PC-3 (cell line): ENCODE data around the gene ARHGAP40.

Source experiments
- EZH2 ChIP-seq: fragments of 300-600 bp; sonication (generic); IDR thresholded peaks from one replicate; pipeline ENCODE4 v1.6.1; 2017; ENCODE audit warnings: antibody characterized with exemption, mild to moderate bottlenecking, low read length; ENCODE audit not compliant: unreplicated experiment
- EZH2phosphoT487 ChIP-seq: fragments of 300-600 bp; sonication (generic); IDR thresholded peaks from 2 replicates; pipeline ENCODE4 v1.6.1; 2018; ENCODE audit warnings: mild to moderate bottlenecking, antibody characterized with exemption, low read length, borderline replicate concordance
- TF ChIP-seq, protein P1 (sequence below): fragments of 300-600 bp; sonication (generic); conservative IDR thresholded peaks from 2 replicates; pipeline ENCODE4 v1.5.1; 2017; ENCODE audit warnings: antibody characterized with exemption, low read depth, mild to moderate bottlenecking, low read length

DNA sequence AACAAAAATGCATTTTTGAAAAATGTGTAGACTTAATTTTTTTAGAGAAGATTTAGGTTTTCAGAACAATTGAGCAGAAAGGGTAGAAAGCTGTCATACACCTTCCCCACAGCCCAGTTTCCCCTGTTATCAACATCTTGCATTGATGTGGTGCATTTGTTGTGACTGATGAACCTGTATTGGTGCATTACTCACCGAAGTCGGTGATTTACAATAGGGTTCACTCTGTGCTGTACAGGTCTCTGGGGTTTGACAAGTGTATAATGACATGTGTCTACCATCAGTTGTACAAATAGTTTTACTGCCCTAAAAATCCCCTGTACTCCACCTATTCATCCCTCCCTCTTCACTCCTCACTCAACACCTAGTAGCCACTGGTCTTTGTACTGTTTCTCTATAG is 44.4 kb upstream of the ARHGAP40 start:
- TF ChIP-seq, protein P1, sequence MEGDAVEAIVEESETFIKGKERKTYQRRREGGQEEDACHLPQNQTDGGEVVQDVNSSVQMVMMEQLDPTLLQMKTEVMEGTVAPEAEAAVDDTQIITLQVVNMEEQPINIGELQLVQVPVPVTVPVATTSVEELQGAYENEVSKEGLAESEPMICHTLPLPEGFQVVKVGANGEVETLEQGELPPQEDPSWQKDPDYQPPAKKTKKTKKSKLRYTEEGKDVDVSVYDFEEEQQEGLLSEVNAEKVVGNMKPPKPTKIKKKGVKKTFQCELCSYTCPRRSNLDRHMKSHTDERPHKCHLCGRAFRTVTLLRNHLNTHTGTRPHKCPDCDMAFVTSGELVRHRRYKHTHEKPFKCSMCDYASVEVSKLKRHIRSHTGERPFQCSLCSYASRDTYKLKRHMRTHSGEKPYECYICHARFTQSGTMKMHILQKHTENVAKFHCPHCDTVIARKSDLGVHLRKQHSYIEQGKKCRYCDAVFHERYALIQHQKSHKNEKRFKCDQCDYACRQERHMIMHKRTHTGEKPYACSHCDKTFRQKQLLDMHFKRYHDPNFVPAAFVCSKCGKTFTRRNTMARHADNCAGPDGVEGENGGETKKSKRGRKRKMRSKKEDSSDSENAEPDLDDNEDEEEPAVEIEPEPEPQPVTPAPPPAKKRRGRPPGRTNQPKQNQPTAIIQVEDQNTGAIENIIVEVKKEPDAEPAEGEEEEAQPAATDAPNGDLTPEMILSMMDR, result no peak
- TF ChIP-seq EZH2phosphoT487, result no peak
- no peak for TF ChIP-seq EZH2
